GM18505 (cell line): ENCODE measurements around the gene MRPS26.

Source experiments
- ATAC-seq: cut with Tn5 transposase; IDR thresholded peaks from one replicate; pipeline ENCODE4 v1.9.1; 2021; ENCODE audit not compliant: unreplicated experiment
- POLR2A ChIP-seq: IDR thresholded peaks from 4 replicates; pipeline ENCODE4 v1.6.1; 2011; ENCODE audit warnings: borderline replicate concordance; ENCODE audit not compliant: insufficient read depth, insufficient read length; ENCODE audit errors: extremely low read depth

Gene MRPS26

DNA sequence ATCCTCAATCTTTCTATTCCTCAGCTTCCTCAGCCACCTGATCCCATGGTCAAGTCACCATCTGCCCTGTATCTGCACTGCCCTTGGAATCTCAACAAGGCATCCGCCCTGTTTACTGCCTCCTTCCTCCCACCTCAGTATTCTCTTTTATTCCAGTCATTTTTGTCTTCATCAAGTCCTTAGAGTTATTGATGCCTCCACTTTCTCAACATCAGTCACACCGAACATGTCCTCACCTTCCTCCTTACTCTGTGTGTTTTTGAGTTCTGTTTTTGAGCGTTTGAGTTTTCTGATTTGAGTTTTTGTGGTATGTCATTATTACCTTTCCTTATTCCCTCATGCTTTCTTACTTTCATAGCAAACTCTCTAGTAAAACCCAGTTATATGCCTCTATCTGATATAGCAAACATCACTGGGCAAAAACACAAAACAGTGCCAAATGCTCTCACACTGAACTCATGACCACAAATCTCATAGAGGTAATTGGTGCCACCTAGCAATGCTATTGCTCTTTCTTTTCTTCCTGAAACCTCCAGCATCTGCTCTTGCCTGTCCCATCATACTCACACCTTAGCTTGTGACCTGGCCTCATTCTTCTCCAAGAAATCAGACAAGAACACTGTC lies 14.2 kb upstream of the MRPS26 start:
- no peak for ATAC-seq
- TF ChIP-seq POLR2A, result no peak

GRCh38 chr20:3032624-3033023 lies 13.2 kb upstream of the MRPS26 start:
- TF ChIP-seq POLR2A, result no peak
- no peak for ATAC-seq

DNA sequence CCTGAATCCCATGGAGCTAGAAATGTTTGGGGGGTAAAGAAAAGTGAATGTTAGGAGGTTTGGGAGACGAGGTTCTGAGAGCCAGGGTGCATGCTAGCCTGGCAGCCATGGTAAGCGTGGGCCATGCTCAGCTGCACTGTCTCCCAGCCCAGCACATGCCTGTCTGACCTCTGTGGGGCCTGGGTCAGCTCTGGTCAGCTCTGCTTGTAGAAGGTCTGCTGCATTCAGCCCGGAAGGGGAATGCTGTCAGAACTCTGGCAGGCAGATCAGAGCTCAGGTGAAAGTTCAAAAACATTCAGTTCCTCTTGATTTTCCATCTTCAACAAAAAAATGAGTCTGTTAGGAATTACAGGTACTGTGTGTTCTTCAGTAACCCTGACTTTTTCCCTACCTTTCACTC lies 8.2 kb upstream of the MRPS26 start:
- no peak for ATAC-seq
- TF ChIP-seq POLR2A, result no peak

DNA sequence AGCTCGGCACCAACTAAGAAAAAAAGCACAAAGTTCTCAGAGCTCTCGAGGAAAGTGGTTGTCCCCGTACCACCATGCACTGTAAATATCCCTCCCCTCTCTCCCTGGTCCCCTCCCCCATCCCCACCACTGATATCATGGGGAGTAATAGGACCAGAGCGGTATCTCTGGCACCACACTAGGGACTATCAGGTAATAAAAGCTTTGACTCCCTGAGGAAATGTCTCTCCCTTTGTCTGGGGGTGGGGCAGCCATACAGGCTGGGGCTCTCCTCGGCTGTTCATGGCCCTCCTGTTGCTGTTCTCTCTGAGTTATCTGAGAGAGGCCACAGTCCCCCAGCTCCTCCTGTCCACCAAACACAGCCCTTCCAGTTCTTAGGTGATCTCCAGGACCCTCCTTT lies 7.4 kb upstream of the MRPS26 start:
- ATAC-seq, result no peak
- TF ChIP-seq POLR2A, result no peak

- ATAC-seq, result no peak
- no peak for TF ChIP-seq POLR2A
These were observed 6.4 kb upstream of the MRPS26 start for GRCh38 chr20:3039426-3039825.

GRCh38 chr20:3040086-3040485 lies 5.8 kb upstream of the MRPS26 start:
- TF ChIP-seq POLR2A, result no peak
- ATAC-seq, result no peak

GRCh38 chr20:3041854-3042409 lies 3.9 kb upstream of the MRPS26 start:
- TF ChIP-seq POLR2A, result no peak
- no peak for ATAC-seq

DNA sequence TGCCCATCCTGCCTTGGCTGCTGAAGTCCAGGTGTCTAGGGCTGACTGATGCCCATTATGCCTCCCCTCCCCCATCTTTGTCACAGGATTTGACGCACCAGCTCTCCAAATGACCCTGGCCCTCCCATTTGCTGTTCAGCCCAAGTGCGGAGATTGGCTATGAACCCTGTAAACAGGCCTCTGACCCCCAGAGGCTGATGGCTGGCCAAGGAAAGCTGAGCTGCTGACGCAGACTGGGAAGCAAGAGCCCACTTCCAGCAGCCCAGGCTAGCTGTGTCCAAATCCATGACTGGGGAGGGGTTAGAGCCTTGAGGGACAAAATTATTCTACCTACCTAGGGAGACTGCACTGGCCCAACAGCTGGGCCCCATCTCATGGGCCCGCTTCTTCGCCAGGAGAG lies 3.2 kb upstream of the MRPS26 start:
- TF ChIP-seq POLR2A, result no peak
- no peak for ATAC-seq

DNA sequence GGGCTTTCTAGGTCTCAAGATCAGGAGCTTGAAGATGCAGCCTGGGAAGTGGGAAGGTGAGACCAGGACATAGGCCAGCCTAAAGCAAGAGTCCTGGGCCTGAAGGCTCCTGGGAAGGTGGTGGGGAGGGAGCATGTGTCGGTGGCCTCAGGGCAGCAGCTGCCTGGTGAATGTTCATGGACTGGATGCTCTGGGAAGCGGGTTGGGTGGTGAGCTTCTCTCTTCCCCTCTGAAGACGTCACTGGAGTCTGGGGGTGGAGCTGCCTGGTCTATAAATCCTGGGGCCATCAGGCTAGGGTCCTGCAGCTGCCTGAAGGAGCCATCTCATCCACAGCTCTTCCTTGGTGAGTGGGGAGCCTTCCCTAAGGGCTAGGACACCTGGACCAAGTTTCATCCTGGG lies 2.5 kb upstream of the MRPS26 start, which contains the start of gene GNRH2:
TSS of gene GNRH2 (plus strand) at position 301 of the 400 bp plus-strand sequence. CDS start 793 bp downstream, outside the sequence.
- no peak for TF ChIP-seq POLR2A

GRCh38 chr20:3044336-3044965 lies 1.4 kb upstream of the MRPS26 start:
- no peak for TF ChIP-seq POLR2A
- ATAC-seq, result no peak

More for the DNA sequence above, 2.5 kb upstream of the MRPS26 start, which contains the start of gene GNRH2:
- no peak for ATAC-seq

- peak; percentile 33 for ATAC-seq
- TF ChIP-seq POLR2A, result no peak
These were observed 623 bp upstream of the MRPS26 start for GRCh38 chr20:3045042-3045815.

- ATAC-seq, result no peak
- no peak for TF ChIP-seq POLR2A
These were observed 1.0 kb downstream of the MRPS26 start for GRCh38 chr20:3046677-3047462.

DNA sequence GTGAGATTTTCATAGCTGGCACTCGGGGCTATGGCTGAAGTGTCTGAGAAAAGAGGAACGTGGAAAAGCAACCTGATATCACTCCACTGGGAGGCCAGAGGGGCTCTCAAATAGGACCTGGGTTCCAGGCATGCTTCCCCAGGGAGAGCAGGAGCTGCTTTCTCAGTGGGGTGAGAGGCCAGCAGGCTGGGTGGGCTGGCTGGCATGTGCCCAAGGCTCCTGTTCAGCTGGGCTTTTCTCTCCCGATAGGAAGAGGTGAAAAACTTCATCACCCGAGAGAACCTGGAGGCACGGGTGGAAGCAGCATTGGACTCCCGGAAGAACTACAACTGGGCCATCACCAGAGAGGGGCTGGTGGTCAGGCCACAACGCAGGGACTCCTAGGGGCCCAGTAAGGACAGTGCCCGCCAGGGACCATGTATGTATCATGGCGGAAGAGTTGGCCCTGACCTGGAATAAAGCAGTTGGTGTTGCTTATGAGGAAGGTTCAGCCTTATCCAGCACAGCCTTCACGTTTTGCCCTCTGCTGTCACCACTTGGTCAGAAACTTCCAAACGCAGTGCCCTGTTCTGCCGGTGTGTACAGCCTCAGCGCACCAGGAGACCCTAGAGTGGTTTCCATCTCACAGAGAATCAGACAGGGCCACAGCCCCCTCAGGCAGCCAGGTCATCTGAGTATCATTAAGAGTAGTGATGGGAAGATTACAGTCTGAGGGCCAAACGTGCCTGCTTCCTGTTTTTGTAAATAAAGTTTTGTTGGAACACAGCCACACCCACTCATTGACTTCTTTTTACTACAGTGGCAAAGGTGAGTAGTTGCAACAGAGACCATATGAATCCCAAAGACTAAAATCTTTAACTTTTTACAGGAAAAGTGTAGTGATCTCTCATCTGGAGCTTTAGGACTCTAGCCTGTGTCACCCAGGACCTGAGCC lies 1.9 kb downstream of the MRPS26 start:
- no peak for ATAC-seq
- no peak for TF ChIP-seq POLR2A
